HG03139 (cell line): Measurements from ENCODE around the gene DIP2B.
"Not testable (repeated sequence)": the region's sequence is repeated elsewhere in the genome, so short reads cannot be mapped to it uniquely, and the experiment has no call there.

Experiments used
- ATAC-seq: cut with Tn5 transposase; IDR thresholded peaks from one replicate; pipeline ENCODE4 v1.9.1; 2021; ENCODE audit not compliant: unreplicated experiment

The DIP2B gene

DNA sequence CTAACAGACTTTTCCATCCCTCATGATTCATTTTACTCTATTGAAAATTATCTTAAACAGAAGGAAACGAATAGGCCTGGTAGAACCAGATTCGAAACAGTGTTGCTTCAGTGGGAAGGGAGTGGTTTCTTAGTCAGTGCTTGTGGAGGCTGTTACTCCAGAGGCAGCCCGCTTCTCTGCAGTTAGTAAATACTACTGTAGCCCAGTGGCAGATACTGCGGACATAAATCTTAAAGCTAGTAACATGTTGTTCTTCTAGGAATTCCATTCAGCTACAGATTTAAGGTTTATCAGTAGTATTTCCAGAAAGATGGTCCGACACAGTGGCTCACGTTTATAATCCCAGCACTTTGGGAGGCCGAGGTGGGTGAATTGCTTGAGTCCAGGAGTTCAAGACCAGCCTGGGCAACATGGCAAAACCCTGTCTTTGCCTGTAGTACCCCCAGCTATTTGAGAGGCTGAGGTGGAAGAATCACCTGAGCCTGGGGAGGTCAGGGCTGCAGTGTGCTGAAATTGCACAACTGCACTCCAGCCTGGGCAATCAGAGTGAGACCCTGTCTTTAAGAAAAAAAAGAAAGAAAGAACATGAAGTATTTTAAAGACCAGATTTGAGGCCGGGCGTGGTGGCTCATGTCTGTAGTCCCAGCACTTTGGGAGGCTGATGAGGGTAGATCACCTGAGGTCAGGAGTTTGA lies 45.9 kb downstream of the DIP2B start:
- no peak for ATAC-seq

DNA sequence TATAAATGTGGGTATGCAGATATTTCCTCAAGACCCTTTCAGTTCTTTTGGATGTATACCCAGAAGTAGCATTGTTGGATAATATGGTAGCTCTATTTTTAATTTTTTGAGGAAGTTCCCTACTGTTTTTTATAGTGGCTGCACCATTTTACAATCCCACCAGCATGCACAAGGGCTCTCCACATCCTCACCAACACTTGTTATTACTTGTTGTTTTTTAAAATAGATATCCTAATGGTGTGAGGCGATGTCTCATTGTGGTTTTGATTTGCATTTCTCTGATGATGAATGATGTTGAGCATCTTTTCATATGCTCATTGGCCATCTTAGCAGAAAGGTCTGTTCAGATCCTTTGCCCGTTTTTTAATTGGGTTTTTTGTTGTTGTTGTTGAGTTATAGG lies 47.1 kb downstream of the DIP2B start:
- no peak for ATAC-seq

- ATAC-seq, result no peak
These were observed 49.9 kb downstream of the DIP2B start for GRCh38 chr12:50554651-50555050.

- no peak for ATAC-seq
These were observed 50.7 kb downstream of the DIP2B start for GRCh38 chr12:50555471-50555885.

- no peak for ATAC-seq
These were observed 51.5 kb downstream of the DIP2B start for GRCh38 chr12:50556273-50556672.

- not testable (repeated sequence) for ATAC-seq
These were observed 52.0 kb downstream of the DIP2B start for GRCh38 chr12:50556796-50557195.

- ATAC-seq, result no peak
These were observed 52.6 kb downstream of the DIP2B start for GRCh38 chr12:50557421-50557820.

DNA sequence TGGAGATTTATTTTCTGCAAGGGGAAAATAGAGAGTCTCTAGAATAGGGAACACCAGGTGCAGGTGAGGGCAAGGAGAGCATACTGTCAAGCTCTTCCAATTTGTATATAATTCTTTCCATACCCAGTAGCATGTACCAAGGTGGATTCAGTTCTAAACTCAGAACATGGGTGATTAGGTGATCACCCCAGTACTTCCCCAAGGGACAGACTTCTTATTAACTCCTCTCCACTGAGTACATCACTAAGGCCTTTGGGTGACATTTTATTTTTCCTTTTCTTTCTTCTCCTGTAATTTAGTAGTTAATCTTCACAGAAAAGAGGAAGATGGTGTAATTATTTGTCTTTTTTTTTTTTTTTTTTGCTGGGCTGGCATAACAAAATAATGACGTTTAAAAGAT lies 54.2 kb downstream of the DIP2B start:
- ATAC-seq, result no peak

DNA sequence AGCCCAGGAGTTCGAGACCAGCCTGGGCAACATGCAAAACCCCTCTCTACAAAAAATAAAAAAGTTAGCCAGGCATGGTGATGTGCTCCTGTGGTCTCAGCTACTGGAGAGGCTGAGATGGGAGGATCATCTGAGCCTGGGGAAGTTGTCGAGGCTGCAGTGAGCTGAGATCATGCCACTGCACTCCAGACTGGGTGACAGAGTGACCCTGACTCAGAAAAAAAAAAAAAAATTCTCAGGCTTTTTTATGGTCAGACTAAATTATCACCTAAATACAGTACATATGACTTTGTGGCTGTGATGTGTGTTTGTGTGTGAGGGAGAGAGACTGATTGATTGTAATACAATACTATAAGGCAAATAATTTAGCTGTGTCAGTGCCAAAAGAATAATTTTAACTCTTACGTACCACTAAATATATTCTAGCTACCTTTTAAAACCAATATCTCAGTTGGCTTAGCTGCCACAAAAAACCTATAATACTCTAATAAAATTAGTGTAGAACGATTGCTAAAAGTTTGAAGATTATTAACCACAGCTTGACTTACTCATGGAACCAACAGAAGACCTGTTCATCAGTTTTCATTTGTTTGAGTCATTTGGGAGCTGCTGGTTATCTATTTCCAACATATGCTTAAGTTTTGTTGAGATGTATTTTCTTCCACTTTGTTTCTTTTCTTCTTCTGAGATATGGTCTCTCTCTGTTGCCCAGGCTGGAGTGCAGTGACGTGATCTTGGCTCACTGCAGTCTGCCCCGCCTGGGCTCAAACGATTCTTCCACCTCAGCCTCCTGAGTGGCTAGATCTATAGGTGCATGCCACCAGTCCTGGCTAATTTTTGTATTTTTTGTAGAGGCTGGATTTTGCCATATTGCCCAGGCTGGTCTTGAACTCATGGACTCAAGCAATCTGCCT lies 58.0 kb downstream of the DIP2B start:
- ATAC-seq, result no peak

- ATAC-seq, result no peak
These were observed 58.6 kb downstream of the DIP2B start for GRCh38 chr12:50563434-50563787.

GRCh38 chr12:50564237-50564947 lies 59.6 kb downstream of the DIP2B start:
- ATAC-seq, result no peak

- ATAC-seq, result no peak
These were observed 60.1 kb downstream of the DIP2B start for GRCh38 chr12:50564948-50565297.

DNA sequence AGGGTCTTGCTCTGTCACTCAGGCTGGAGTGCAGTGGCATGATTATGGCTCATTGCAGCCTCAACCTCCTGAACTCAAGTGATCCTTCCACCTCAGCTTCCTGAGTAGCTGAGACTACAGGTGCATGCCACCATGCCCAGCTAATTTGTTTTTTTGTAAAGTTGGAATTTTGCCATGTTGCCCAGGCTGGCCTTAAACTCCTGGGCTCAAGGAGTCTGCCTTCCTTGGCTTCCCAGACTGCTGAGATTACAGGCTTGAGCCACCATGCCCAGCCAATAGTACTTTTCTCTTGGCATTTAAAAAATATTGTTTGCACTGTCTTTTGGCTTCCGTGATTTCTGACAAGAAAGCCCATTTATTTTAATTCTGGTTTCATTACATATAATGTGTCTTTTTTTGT lies 61.3 kb downstream of the DIP2B start:
- ATAC-seq, result no peak

GRCh38 chr12:50567926-50568325 lies 63.1 kb downstream of the DIP2B start:
- ATAC-seq, result no peak

DNA sequence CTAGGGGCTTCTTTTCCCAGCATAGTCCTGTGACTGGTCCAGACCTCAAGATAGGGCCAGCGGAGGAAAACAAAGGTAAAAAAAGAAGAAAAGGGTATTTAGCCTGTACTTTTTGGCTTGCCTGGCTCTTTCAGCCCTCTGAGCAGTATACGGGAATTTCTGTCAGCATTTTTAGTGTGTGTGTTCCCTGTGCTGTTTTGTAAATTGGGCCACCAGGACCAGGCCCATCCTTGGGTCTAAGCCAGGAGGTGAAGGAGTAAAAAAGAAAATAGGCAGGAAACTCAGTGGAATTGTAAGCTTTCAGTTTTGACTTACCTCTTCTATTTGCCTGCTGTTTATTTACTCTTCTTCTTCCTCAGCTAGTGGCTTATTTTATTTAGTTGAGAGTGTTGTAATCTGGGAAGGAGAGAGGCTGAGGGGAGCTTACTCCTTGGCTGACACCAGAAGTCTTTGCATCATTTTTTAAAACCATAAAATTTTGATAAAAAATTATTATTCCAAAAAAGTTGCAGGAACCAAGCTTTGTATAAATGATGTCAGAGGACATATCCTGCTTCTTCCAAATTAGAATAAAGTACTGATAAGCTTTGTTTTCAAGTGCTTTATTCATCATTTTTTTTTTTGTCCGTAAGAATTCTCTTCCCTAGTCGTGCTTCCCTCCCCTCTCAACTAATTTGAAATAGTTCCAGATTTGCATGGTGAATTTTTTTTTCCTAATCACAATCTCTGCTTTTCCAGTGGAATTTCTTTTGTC lies 63.7 kb downstream of the DIP2B start:
- ATAC-seq, result no peak

DNA sequence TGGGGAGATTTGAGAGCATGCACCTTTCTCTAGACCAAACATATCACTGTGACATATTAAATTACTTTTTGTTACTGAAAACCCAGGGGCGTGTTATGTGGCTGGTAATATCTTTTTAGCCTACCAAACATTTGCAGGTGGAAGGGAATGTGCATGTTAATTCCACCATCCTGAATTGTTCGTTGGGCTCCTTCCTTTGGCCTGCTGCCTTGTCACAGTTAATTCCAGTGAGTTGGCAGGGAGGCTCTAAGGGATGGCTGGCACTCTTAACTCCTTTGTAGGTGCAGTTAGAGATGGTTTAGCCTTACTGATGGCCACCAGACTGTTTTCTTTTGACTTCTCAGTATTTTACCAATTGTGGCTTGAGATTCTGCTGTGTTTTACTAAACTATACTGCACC lies 64.5 kb downstream of the DIP2B start:
- no peak for ATAC-seq

GRCh38 chr12:50569876-50570275 lies 65.1 kb downstream of the DIP2B start:
- ATAC-seq, result no peak

DNA sequence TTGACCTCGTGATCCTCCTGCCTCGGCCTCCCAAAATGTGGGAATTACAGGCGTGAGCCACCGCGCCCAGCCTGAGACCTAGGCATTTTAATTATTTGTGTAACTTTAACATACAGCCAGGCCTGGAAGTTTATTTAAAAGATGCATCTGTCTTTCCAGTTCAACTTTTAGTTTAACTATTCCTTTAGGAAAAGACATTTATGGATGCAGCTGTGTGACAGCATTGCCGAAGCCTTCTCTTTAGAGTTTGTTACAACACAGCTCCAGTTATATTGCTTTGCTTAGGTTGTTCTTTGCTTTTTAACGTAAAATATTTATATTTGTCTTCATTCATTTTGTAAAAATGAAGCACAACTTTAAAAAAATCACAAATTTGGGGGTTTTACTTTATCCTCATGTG lies 67.0 kb downstream of the DIP2B start:
- ATAC-seq, result no peak

DNA sequence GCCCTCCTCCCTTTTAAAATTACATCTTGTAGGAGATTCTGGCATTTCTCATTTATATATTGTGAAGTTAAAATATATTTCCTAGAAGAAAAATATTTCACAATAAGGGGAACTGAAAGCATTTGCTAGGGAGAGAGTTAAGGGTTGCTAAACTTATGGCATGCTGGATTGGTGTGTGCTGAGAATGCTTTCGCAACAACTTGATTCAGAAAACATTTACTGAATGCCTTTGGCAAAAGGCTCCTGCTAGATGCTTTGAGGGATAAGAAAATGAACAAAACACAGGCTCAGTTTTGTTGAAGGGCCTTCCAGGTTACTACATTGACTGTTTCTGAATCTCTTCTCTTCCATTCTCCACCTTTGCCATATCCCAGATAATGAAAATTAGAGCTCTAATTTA lies 67.5 kb downstream of the DIP2B start:
- no peak for ATAC-seq

- no peak for ATAC-seq
These were observed 68.0 kb downstream of the DIP2B start for GRCh38 chr12:50572760-50573159.

GRCh38 chr12:50573271-50573670 lies 68.5 kb downstream of the DIP2B start:
- no peak for ATAC-seq
